IPS-15b (cell line): ENCODE measurements around the gene CLDN10.
"Not testable (repeated sequence)": the region's sequence is repeated elsewhere in the genome, so short reads cannot be mapped to it uniquely, and the experiment has no call there.

Source experiments
- H3K27me3 ChIP-seq: one replicate; pipeline ENCODE4 v1.6.1; 2013; ENCODE audit warnings: low read length; ENCODE audit not compliant: control insufficient read depth, insufficient read depth
- H3K36me3 ChIP-seq: one replicate; pipeline ENCODE4 v1.6.1; 2013; ENCODE audit warnings: low read length; ENCODE audit not compliant: control insufficient read depth, insufficient read depth
- H3K4me1 ChIP-seq: one replicate; pipeline ENCODE4 v1.6.1; 2013; ENCODE audit warnings: mild to moderate bottlenecking, low read length; ENCODE audit not compliant: control insufficient read depth, insufficient read depth
- H3K4me3 ChIP-seq: one replicate; pipeline ENCODE4 v1.5.1; 2013; ENCODE audit warnings: low read depth, low read length
- H3K9ac ChIP-seq: one replicate; pipeline ENCODE4 v1.6.1; 2013; ENCODE audit warnings: low read depth, mild to moderate bottlenecking, low read length
- H3K9me3 ChIP-seq: one replicate; pipeline ENCODE4 v1.6.1; 2013; ENCODE audit warnings: mild to moderate bottlenecking, low read length; ENCODE audit not compliant: control insufficient read depth, insufficient read depth

The CLDN10 gene

DNA sequence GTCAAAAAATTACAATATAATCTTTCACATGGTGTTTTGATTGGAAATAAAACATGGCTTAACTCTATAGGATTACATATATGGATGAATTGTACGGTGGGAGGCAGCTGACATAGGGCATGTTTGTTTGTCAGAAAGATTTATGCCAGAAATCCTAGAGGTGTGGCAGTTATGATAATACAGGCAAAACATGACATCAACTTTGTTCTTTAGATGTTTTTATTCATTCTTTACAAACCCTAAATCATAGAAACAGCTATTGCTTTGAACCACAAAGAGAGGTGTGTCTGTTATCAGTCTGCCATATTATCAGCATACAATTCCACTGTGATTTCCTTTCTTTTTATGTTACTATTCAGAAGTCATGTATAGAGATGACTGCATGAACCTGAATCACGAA lies 8.2 kb upstream of the CLDN10 start:
- no peak overlapping the region for H3K9ac ChIP-seq
- no peaks in the 10 kb centered on the region for H3K36me3 ChIP-seq
- H3K27me3 ChIP-seq = no peaks in the 10 kb centered on the region
- H3K9me3 ChIP-seq = no peaks in the 10 kb centered on the region
- peaks cover 3% of the 10 kb centered on the region for H3K4me1 ChIP-seq
- H3K4me3 ChIP-seq = no peak overlapping the region

DNA sequence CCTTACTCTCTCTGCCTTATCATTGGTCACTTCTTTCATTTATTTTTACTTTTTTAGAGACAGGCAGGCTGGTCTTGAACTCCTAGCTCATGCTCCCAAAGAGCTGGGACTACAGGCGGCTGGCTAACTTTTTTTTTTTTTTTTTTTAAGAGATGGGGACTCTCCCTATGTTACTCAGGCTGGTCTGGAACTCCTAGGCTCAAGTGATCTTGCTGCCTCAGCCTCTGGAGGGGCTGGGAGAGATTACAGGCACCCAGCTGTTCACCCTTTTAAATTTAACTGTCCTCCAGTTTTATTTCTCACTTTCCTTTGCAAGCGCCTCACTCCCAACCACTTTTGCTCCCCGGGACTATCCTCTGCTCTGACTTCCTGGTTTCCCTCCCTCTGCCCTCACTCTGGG lies 5.6 kb upstream of the CLDN10 start:
- Histone ChIP-seq H3K9me3 (no peaks in the 10 kb centered on the region), H3K4me1 (peaks cover 5% of the 10 kb centered on the region), H3K27me3 (peaks cover 9% of the 10 kb centered on the region), H3K36me3 (no peaks in the 10 kb centered on the region), H3K4me3 (no peak overlapping the region), H3K9ac (no peak overlapping the region)

DNA sequence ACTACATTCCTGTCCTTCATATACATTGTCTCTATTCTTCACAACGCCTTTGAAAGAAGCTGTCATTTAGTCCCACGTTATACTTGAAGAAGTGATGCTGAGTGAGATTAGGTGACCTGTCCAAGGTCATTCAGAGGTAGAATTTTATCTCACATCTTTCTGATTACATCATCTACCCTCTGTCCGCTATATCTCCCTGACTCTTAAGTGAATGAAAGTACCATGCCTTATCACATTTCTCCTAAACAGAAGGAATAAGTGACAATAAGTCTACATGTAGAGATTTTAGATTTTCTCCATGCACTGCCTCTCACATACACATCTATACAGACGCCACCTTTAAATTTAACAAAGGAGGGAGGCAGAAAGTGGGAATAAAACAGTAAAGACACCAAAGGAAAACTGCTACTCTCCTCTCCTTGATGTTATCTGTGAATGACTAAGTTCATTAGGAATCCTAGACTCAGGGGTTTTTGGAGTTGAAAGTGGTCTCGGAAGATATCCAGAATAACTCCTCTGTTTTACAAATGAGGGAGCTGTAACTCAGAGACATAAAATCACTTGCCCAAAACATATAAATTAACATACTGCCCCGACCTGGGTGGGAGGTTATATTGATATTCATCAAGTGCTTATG lies 4.9 kb upstream of the CLDN10 start:
- Histone ChIP-seq H3K36me3 (no peaks in the 10 kb centered on the region), H3K9me3 (no peaks in the 10 kb centered on the region), H3K4me3 (no peak overlapping the region), H3K9ac (no peak overlapping the region), H3K27me3 (peaks cover 10% of the 10 kb centered on the region), H3K4me1 (peaks cover 7% of the 10 kb centered on the region)

DNA sequence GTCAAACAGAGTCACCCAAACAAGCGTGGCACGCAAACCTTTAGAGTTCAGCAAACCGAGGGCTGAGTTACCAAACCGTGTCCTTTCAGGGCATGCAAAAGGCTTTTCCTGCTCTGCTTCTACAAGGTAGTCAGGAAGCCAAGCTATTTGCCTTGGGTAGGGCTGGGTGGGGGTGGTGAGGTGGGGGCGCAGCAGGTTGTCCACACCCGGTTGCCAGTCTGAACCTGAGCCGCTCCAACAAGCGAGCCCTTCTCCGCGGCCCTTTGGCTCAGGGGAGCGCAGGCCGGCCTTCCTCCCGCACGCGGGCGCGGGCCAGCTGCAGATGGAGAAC lies 347 bp upstream of the CLDN10 start:
- H3K9ac ChIP-seq = no peak overlapping the region

DNA sequence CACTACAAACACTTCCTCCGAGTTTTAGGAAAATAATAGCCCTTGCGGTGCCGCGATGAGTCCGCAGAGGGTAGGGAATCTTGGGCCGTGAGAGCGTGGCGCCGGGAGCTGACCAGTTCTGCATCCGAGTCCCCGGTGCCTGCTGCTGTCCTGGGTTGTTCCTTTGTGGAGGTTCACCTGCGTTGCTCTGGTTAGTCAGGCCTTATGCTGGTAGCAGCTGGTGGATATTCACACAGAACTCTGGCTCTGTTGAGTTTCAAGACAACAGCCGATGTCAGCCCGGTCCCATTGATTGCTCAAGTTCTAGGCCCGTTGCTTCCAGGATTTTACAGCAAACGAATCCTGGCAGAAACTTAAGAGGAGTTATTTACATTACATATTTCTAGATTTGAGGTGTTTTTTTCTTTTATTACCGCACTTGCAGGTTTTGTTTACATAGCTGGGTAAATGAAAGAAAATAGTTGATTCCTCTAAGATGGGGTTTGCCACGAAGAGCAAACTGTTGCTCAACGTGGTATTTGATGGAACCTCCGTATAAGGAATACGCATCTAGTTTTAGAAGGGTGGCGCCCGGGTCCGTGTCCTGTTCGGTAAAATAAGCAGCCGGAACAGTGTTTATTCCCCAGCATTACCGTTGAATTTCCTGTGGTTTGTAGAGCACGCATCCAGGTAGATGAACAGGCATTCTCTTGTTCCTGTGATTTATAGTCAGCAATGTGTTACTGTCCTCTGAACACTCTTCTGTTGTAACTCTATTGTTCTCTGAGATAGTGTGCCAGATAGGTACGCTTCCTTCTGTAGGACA lies 1.3 kb downstream of the CLDN10 start:
- Histone ChIP-seq H3K9me3 (no peaks in the 10 kb centered on the region), H3K27me3 (peaks cover 20% of the 10 kb centered on the region), H3K9ac (no peak overlapping the region), H3K4me3 (peak overlapping the region; percentile 93), H3K4me1 (peaks cover 7% of the 10 kb centered on the region), H3K36me3 (no peaks in the 10 kb centered on the region)

More for the DNA sequence above, 347 bp upstream of the CLDN10 start:
- Histone ChIP-seq H3K4me1 (peaks cover 6% of the 10 kb centered on the region), H3K4me3 (peak overlapping the region; percentile 9), H3K36me3 (no peaks in the 10 kb centered on the region), H3K27me3 (peaks cover 20% of the 10 kb centered on the region), H3K9me3 (no peaks in the 10 kb centered on the region)

DNA sequence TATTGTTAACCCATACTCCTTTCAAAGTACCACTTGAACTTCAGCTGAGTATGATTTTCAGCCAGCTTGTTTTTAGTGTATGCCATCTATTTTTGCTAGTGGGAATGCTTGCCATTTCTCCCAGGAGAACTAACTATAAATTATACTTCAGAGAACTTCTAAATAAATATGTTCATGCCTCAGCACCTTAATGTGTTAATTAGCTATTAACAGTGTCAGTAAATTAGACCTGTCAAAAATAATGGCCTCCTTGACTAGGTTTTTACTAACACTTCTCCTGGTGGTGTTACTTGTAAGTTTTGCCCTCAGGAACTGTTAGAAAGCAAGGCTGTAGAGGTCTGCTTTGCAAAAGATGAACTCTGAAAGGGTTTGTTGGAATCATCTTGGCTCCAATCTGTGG lies 4.5 kb downstream of the CLDN10 start:
- no peak overlapping the region for H3K4me3 ChIP-seq
- H3K27me3 ChIP-seq = peaks cover 10% of the 10 kb centered on the region
- H3K36me3 ChIP-seq = no peaks in the 10 kb centered on the region
- no peaks in the 10 kb centered on the region for H3K9me3 ChIP-seq
- H3K4me1 ChIP-seq = peaks cover 4% of the 10 kb centered on the region
- H3K9ac ChIP-seq = no peak overlapping the region

DNA sequence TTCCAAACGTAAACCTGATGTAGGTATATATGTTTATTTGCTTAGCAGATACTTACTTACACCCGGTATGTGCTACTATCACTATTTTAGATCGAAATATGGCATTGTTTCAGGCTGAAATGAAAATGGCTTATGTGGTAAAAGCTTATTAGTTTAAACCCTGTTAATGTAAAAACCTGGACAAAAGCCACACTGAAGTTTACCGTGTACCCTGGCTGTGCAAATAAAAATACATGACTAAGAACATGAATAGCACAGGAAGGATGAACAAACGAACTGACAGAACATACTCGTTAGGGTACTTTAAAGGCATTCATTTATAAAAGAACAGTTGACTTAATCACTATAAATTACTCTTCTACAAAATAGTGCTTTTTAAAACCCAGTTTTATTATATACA lies 6.6 kb downstream of the CLDN10 start:
- H3K9ac ChIP-seq = no peak overlapping the region
- H3K4me1 ChIP-seq = peaks cover 3% of the 10 kb centered on the region
- no peaks in the 10 kb centered on the region for H3K9me3 ChIP-seq
- H3K27me3 ChIP-seq = peaks cover 7% of the 10 kb centered on the region
- H3K4me3 ChIP-seq = no peak overlapping the region
- no peaks in the 10 kb centered on the region for H3K36me3 ChIP-seq

DNA sequence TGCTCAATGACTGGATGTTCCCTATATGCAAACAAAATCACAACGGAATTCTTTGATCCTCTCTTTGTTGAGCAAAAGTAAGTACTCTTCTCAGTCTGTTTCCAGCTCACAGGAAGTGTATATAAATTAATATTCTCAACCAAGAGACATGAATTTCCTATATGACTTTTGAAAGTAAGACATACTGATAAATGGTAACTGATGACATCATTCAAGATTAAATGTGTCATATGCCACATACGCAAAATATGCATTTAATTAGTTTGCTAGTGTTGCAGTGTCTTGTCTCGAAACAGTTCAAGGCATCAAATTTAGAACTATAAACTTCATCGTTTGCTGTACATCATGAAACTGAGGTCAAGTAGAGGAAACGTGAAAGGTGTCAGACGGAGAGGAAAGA lies 7.9 kb downstream of the CLDN10 start:
- H3K27me3 ChIP-seq = no peaks in the 10 kb centered on the region
- no peak overlapping the region for H3K9ac ChIP-seq
- no peaks in the 10 kb centered on the region for H3K9me3 ChIP-seq

DNA sequence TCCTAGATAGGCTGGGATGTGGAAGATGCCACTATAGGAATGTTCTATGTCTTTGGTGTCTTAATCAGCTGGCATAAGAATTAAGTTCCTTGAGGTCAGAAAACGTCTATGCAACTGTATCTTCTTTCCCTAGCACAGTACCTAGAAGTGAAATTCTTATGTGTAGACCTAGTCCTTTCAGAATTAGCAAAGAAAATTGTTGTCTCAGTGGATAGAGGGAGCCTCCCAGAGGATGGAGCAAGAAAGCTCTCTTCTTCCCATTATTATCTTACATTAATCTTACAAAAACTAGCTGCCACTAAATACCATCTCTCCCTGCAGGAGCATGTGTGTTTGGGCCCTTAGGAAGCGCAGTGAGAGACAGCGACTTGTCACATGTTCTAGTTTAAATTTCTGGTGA lies 11.6 kb downstream of the CLDN10 start:
- Histone ChIP-seq H3K4me1 (no peaks in the 10 kb centered on the region), H3K9me3 (no peaks in the 10 kb centered on the region), H3K4me3 (no peak overlapping the region), H3K9ac (no peak overlapping the region), H3K27me3 (no peaks in the 10 kb centered on the region), H3K36me3 (no peaks in the 10 kb centered on the region)

More for the DNA sequence above, 7.9 kb downstream of the CLDN10 start:
- H3K4me1 ChIP-seq = peaks cover 3% of the 10 kb centered on the region
- no peaks in the 10 kb centered on the region for H3K36me3 ChIP-seq
- H3K4me3 ChIP-seq = no peak overlapping the region

DNA sequence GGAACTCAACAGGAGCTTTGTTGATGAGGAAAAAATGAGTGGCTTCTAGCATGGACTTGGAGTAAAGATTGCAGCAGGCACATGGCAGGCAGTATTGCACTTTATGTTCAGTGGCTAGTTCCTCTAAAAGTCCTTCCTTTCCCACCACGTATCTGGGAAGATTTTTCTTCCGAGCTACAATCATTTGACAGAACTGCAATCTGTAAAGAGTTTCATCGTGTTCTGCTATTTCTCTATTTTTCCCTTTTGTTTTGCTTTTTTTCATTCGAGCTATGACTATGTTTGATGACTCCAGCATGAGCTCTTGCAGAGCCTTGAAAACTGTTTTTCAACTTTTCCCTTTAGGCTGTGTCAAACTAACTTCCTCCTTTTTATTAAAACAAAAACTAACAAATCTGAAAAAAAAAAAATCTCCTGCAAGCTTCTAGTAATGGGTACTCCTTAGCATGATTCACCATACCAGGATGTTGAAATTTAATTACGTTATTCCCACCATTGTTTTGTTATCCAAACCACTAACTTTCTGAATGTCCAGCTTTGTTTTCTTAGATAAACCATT lies 12.3 kb downstream of the CLDN10 start:
- Histone ChIP-seq H3K36me3 (no peaks in the 10 kb centered on the region), H3K9ac (no peak overlapping the region), H3K9me3 (no peaks in the 10 kb centered on the region), H3K4me3 (no peak overlapping the region), H3K4me1 (no peaks in the 10 kb centered on the region), H3K27me3 (no peaks in the 10 kb centered on the region)

DNA sequence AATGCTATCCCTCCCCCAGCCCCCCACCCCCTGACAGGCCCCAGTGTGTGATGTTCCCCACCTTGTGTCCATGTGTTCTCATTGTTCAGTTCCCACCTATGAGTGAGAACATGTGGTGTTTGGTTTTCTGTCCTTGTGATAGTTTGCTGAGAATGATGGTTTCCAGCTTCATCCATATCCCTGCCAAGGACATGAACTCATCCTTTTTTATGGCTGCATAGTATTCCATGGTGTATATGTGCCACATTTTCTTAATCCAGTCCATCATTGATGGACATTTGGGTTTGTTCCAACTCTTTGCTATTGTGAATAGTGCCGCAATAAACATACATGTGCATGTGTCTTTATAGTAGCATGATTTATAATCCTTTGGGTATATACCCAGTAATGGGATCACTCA lies 13.2 kb downstream of the CLDN10 start:
- not testable (repeated sequence) for H3K4me1 ChIP-seq, H3K9me3 ChIP-seq, H3K36me3 ChIP-seq, H3K4me3 ChIP-seq, H3K9ac ChIP-seq, H3K27me3 ChIP-seq

DNA sequence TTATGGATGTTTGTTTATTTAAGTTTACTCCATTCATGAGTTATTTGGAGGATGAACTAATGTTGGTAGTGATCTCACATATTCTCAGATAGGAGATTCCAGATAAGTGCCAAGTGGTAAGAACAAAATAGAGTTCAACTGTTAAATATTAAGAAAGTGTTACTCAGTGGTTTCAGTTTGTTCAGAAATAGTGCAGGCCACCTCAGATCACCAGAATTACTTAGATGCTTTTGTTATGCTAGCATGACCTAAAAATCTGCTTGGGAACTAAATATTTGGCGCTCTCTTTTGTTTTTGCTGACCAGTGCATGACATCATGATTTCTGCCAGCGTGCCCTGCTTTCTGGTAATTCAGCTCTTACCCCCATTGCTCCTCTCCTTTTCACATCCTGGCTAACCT lies 15.6 kb downstream of the CLDN10 start:
- H3K4me1 ChIP-seq = peaks cover 2% of the 10 kb centered on the region
- H3K36me3 ChIP-seq = no peaks in the 10 kb centered on the region
- H3K4me3 ChIP-seq = no peak overlapping the region
- H3K9ac ChIP-seq = no peak overlapping the region
- H3K9me3 ChIP-seq = no peaks in the 10 kb centered on the region
- H3K27me3 ChIP-seq = no peaks in the 10 kb centered on the region
